A172 (cell line): ENCODE measurements around the gene KLHL12. TPM values are rescaled to one million over a fixed set of nuclear protein-coding genes. Genes with fewer than 3 reads are reported as not detected.

ENCODE experiments used
- total RNA-seq: library from RNA; depleted of rRNA; stranded (reverse); fragments of >200 nt; shearing (Covaris generic); gene quantifications from 2 replicates; pipeline ENCODE4 v1.2.3, GENCODE V29; 2014; rRNA removed

Gene KLHL12
- total RNA-seq, 1 experiment from 2014 or later, result 43.0 TPM

Other genes with a start within 250 kb of the KLHL12 start
- gene SYT2, start 216.8 kb downstream of the KLHL12 start, total RNA-seq, result not detected in 2 replicates
- gene KDM5B, start 118.8 kb downstream of the KLHL12 start, total RNA-seq, result 58.6 and 59.2 TPM in 2 replicates
- gene PCAT6, start 116.3 kb downstream of the KLHL12 start, total RNA-seq, result not detected in 2 replicates
- gene RABIF, start 38.1 kb downstream of the KLHL12 start, total RNA-seq, result 12.2 and 16.8 TPM in 2 replicates
- 121 and 125 TPM in 2 replicates for gene ADIPOR1, start 31.1 kb upstream of the KLHL12 start, total RNA-seq
- gene CYB5R1, start 40.0 kb upstream of the KLHL12 start, total RNA-seq, result 71.5 and 72.0 TPM in 2 replicates
- 108 and 128 TPM in 2 replicates for gene TMEM183A, start 80.1 kb upstream of the KLHL12 start, total RNA-seq
- gene PPFIA4, start 99.3 kb upstream of the KLHL12 start, total RNA-seq, result 2.3 and 6.6 TPM in 2 replicates
- not detected in 2 replicates for gene MYOG, start 158.8 kb upstream of the KLHL12 start, total RNA-seq
- 21.1 and 30.6 TPM in 2 replicates for gene ADORA1, start 200.5 kb upstream of the KLHL12 start, total RNA-seq
- gene MYBPH, start 248.6 kb upstream of the KLHL12 start, total RNA-seq, result 0.36 and 0.38 TPM in 2 replicates